Cardiac septum (tissue), 1 donor: ENCODE measurements around the gene GPC1. TPM values are rescaled to one million over a fixed set of nuclear protein-coding genes. Genes with fewer than 3 reads are reported as not detected.
A peak's percentile ranks its signal among the peaks of the same experiment; 100 is the strongest.

ENCODE experiments used
- DNase-seq: peaks from one replicate; pipeline ENCODE4 v3.0.0-alpha.2; 2020; ENCODE audit warnings: low spot score
- intact Hi-C: fragments of 100-400 bp; cut with DNase I; formaldehyde crosslinking; loops from one replicate; pipeline ENCODE4 v1.14.0; 2022
- total RNA-seq: library from RNA; stranded (reverse); fragmentation: NEBNext Ultra II Directional; extraction: Animal tissue kit (Norgen Biotek cat#: 25700); gene quantifications from one replicate; pipeline ENCODE4 v1.2.1, GENCODE V29; 2021
- donor health status: DM: no; HTN: no; CAD: no.

GPC1 gene
- total RNA-seq, 1 donor from 2014 or later, result 291 TPM

- intact Hi-C loops, result no loop called here
- no peak for DNase-seq
These were observed 14.5 kb downstream of the GPC1 start for GRCh38 chr2:240449764-240450531.

GRCh38 chr2:240450532-240451107 lies 15.2 kb downstream of the GPC1 start:
- DNase-seq, result no peak

GRCh38 chr2:240451108-240451611 lies 15.7 kb downstream of the GPC1 start:
- intact Hi-C loops, result no loop called here

More at GRCh38 chr2:240450532-240451107, 15.2 kb downstream of the GPC1 start:
- intact Hi-C loops, result no loop called here

GRCh38 chr2:240451791-240452461 lies 16.5 kb downstream of the GPC1 start:
- intact Hi-C loops, result no loop called here
- no peak for DNase-seq

More at GRCh38 chr2:240451108-240451611, 15.7 kb downstream of the GPC1 start:
- DNase-seq, result no peak

- intact Hi-C loops, result no loop called here
- DNase-seq, result no peak
These were observed 17.2 kb downstream of the GPC1 start for GRCh38 chr2:240452462-240453256.

GRCh38 chr2:240453461-240454105 lies 18.1 kb downstream of the GPC1 start:
- intact Hi-C loops, result no loop called here
- no peak for DNase-seq

GRCh38 chr2:240454106-240454901 lies 18.8 kb downstream of the GPC1 start:
- no peak for DNase-seq
- intact Hi-C loops, result no loop called here

- DNase-seq, result no peak
These were observed 19.8 kb downstream of the GPC1 start for GRCh38 chr2:240455272-240455646.

GRCh38 chr2:240455647-240456446 lies 20.4 kb downstream of the GPC1 start:
- no peak for DNase-seq
- intact Hi-C loops, result no loop called here

More at GRCh38 chr2:240455272-240455646, 19.8 kb downstream of the GPC1 start:
- intact Hi-C loops, result no loop called here

- no peak for DNase-seq
- intact Hi-C loops, result no loop called here
These were observed 21.2 kb downstream of the GPC1 start for GRCh38 chr2:240456447-240457222.

- no peak for DNase-seq
- intact Hi-C loops, result no loop called here
These were observed 22.0 kb downstream of the GPC1 start for GRCh38 chr2:240457223-240458043.

GRCh38 chr2:240458044-240458899 lies 22.8 kb downstream of the GPC1 start:
- DNase-seq, result peak; percentile 43
- intact Hi-C loops, result no loop called here

GRCh38 chr2:240458900-240459391 lies 23.5 kb downstream of the GPC1 start:
- intact Hi-C loops, result no loop called here
- peak; percentile 75 for DNase-seq

GRCh38 chr2:240459401-240460252 lies 24.2 kb downstream of the GPC1 start:
- DNase-seq, result peak; percentile 72
- intact Hi-C loops, result no loop called here
